Measurements from ENCODE around the gene SCAF1. TPM values are rescaled to one million over a fixed set of nuclear protein-coding genes. Genes with fewer than 3 reads are reported as not detected.

Gene SCAF1, protein sequence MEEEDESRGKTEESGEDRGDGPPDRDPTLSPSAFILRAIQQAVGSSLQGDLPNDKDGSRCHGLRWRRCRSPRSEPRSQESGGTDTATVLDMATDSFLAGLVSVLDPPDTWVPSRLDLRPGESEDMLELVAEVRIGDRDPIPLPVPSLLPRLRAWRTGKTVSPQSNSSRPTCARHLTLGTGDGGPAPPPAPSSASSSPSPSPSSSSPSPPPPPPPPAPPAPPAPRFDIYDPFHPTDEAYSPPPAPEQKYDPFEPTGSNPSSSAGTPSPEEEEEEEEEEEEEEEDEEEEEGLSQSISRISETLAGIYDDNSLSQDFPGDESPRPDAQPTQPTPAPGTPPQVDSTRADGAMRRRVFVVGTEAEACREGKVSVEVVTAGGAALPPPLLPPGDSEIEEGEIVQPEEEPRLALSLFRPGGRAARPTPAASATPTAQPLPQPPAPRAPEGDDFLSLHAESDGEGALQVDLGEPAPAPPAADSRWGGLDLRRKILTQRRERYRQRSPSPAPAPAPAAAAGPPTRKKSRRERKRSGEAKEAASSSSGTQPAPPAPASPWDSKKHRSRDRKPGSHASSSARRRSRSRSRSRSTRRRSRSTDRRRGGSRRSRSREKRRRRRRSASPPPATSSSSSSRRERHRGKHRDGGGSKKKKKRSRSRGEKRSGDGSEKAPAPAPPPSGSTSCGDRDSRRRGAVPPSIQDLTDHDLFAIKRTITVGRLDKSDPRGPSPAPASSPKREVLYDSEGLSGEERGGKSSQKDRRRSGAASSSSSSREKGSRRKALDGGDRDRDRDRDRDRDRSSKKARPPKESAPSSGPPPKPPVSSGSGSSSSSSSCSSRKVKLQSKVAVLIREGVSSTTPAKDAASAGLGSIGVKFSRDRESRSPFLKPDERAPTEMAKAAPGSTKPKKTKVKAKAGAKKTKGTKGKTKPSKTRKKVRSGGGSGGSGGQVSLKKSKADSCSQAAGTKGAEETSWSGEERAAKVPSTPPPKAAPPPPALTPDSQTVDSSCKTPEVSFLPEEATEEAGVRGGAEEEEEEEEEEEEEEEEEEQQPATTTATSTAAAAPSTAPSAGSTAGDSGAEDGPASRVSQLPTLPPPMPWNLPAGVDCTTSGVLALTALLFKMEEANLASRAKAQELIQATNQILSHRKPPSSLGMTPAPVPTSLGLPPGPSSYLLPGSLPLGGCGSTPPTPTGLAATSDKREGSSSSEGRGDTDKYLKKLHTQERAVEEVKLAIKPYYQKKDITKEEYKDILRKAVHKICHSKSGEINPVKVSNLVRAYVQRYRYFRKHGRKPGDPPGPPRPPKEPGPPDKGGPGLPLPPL
- total RNA-seq = 19.4 and 35.6 TPM in 2 replicates

DNA sequence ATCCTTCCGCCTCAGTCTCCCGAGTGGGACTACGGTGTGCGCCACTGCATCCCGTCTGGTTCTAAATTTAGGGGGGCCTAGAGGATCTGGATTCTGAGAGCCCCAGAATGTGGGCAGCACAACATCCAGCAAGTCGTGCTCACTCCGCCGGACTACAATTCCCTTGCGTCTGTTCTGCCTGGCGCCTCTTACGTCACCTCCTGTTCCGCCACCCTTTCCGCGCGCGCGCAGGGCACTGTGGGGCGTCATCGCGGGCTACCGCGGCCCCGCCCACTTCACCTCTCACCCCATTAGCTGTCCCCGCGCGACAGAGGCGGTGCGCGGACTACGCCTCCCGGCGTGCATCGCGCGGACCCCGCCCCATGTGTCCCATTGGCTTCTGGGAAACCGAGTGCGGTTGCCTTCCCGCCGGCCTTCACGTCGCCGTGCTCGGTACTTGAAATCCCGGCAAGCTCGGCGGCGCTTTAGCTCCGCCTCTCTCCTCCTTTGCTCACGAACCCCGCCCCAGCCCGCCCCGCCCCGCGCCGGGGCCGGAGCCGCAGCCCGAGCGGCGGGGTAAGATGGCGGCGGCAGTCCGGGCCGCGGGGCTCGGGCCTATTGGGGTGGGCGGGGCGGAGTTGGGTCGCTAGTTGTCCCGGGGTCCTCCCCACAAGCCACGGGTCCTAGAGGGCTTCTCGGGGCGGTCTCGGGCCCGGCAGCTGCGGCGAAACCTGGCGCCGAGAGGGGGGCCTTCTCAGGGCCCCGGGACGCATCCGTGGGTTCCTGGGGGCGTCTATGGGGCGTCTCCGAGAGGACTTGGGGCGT lies at the start of gene SCAF1:
SCAF1 (plus strand) TSS at position 522 of the 804 bp plus-strand sequence. CDS start 2,818 bp downstream, outside the sequence.

DNA sequence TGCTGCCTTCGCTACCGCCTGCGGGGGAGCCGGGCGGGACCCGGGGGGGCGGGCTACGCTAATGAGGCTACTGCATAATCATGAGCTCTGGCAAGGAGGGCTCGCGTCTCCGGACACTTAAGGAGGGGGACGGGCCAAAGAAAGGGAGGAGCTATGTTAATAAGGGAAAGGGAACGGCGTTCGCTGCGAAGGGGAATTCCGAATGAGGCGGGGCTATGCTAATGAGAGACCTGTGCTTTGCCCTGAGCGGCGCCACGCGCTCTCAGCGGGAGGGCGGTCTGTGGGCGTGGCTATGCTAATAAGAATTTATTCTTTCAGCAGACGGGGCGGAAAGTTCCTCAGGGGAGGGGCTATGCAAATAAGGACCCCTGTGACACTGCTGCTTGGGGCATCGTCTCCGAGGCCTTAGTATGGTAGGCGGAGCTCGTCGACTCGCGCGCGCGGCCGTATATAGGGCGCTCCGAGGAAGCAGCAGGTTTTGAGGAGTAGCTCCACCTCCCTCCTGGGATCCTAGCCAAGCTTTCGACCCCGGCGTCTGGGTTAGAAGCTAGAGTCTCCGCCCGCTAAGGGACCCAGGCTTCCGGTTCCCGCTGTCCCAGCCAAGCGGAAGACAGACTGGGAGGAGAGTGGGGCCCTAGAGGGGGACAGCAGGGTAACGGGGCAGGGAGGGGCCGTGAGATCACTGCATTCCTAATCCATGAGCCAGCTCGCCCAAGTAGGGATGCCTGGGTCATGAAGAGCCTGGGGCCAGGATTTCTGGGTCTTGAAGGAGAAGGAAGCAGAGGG lies 1.7 kb upstream of the SCAF1 start, which contains the start of gene RRAS:
RRAS (minus strand) TSS at position 31 of the 786 bp plus-strand sequence. CDS start 45 bp downstream, outside the sequence.

DNA sequence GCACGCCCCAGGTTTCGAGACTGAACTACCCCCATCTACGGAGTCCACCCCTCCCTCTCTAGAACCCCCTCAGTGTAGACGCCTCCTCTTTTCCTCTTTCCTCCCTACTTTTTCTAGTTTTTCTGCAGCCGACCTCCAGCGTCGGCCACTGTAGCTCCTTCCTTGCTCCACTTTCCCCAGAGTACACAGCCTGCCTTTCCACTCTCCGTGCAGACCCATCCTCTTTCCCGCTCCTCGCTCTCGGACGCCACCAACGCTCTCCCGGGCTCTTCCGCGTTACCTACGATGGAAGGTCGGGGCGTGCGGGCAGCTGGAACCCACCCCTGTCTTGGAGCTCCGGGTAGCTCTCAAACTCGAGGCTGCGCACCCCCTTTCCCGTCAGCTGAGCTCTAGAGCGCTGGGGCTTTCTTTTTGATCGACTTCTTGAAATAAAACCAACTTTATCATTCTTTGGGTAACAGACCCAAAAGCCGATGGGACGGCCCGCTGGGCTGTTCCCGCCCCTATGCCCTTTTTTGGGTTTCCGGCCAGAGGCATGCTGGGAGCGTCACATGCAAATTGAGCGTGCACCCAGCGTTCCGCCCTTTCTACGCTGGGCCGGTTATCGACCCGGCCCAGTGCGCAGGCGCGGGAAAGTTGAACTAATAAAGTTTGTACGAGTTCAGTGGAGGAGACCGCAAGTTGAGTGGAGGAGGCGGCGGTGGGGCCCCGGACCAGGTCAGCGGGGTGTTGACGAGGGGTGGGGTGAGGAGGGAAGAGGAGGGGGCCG lies 23.5 kb downstream of the SCAF1 start, which contains the start of the genes BCL2L12 and IRF3:
BCL2L12 (plus strand) TSS at position 583 of the 769 bp plus-strand sequence. CDS start 760 bp downstream, outside the sequence.
IRF3 (minus strand) TSS at position 507 of the 769 bp plus-strand sequence. CDS start 1,019 bp downstream, outside the sequence.

DNA sequence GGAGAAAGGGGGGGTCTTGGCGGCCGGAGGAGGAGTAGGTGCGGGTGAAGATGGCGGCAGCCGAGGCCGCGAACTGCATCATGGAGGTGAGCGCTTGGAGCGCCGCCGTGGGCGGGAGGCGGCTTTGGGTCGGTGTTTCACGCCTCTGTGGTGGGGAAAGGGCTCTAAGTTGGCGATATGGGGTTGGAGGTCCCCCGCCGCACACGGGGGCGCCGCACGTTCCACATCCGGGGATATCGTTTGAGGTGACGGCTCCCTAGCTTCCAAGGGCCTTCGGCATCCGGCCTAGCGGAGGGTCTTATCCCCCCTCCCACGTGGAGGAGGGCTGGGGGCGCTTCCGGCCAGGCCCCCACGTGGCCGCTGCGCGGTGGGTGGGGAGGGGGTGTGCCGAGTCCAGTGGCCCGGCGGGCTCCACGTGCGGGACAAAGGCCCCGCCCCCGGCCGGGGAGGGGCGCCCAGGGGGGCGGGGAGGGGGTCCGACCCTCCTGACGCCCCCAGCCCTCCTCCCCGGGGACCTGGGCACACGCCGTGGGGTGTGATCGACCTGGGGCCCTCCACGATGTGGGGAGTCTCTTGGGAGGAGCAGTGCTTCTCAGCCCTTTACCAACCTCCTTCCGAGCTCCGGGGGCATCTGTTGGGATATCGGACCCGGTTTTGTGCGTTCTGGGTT lies 35.4 kb downstream of the SCAF1 start, which contains the start of gene PRMT1:
PRMT1 (plus strand) TSS at position 41 of the 670 bp plus-strand sequence; CDS start at position 51, 10 bp downstream.

DNA sequence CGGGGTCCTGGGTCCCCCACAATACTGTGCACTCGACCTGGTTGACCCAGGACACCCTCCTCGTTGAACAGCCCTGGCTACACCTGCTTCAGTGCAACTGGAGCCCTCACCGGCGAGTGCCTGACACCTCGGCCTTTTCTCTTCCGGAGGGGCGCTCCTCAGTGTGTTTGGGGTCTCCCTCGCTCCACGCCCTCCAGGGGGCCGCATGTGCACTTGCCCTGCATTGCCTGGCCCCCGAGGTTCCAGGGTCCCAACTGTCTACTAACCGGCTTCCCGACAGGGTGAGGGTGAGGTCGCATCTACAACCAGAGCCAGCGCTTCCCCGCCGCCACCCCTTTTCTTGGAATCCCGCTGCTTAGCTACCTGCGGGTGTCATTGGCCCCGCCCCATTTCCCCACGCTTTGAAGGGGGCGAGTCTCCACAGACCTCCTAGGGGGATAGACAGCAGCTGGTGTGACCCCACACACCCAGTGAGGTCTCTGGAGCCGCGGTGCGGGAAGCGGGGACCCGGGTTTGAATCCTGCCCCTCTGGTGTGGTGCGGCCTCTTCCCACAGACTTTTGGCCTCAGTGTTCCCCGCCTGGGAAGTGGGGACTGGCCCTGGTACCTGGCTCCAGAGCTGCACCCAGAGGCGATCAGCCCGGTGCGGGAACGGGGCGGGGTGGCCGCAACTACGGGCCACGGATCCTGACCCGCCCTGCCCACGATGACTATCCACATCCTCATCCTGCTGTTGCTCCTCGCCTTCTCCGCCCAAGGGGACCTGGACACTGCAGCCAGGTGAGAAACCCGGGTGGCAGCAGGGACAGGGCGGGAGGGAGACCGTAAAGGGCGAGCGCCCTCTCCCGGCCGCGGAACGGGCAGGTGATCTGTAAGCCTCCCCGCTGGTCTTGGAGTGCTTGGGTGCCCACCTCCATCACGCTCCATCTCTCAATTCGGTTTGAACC lies 47.4 kb downstream of the SCAF1 start, which contains the start of gene ADM5:
ADM5 (plus strand) TSS at position 462 of the 946 bp plus-strand sequence; CDS start at position 706, 244 bp downstream.

DNA sequence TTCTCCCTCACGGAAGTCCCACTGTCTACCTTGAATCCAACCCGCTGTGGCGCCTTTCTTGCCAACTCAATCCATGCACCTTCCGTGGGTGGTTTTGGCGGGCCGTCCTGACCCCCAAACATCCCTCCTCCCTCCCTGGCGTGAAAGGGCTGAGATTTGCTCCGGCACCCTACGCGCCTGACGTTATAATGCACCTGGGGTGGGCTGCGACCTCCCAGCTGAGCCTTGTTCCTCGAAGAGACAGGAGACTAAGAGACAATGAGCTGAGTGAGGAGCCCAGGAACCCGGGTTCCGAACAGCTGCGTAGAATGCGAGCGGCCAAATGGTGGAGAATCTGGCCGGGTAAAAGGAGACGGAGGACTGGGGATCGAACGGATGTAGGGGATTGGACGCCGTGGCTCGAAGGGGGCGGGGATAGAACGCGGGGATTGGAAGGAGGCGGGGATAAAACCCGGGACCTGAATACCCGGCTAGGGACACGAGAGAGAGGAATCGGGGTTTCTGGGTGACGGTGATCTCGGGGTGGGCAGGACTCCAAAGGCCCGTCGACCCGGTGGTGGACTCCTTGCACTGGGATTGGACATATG lies 48.7 kb downstream of the SCAF1 start, which contains the start of gene CPT1C:
CPT1C (plus strand) TSS at position 461 of the 587 bp plus-strand sequence. CDS start 1,137 bp downstream, outside the sequence.

Small RNAs within 50 kb of the gene (small RNA-seq; reads per million reads assigned to genes)
- 0.13 reads per million for gene MIR5088

Other genes starting within 250 kb of the SCAF1 start
- not detected in 2 replicates for gene PTH2, start 218.8 kb upstream of the SCAF1 start, total RNA-seq
- not detected in 2 replicates for gene GFY, start 216.8 kb upstream of the SCAF1 start, total RNA-seq
- gene SLC17A7, start 200.7 kb upstream of the SCAF1 start, total RNA-seq = not detected in 2 replicates
- gene PIH1D1, start 190.4 kb upstream of the SCAF1 start, total RNA-seq = 98.8 and 111 TPM in 2 replicates
- gene ALDH16A1, start 189.0 kb upstream of the SCAF1 start, total RNA-seq = 34.9 and 38.8 TPM in 2 replicates
- 1.7 and 3.3 TPM in 2 replicates for gene FLT3LG, start 168.0 kb upstream of the SCAF1 start, total RNA-seq
- 2,277 and 3,319 TPM in 2 replicates for gene RPL13A, start 154.6 kb upstream of the SCAF1 start, total RNA-seq
- gene RPS11, start 145.8 kb upstream of the SCAF1 start, total RNA-seq = 3,071 and 4,093 TPM in 2 replicates
- gene FCGRT, start 129.5 kb upstream of the SCAF1 start, total RNA-seq = 88.0 and 140 TPM in 2 replicates
- 20.3 and 62.4 TPM in 2 replicates for gene RCN3, start 114.2 kb upstream of the SCAF1 start, total RNA-seq
- 171 and 222 TPM in 2 replicates for gene NOSIP, start 61.7 kb upstream of the SCAF1 start, total RNA-seq
- gene PRRG2, start 60.9 kb upstream of the SCAF1 start, total RNA-seq = 6.5 and 8.5 TPM in 2 replicates
- 5.3 and 5.9 TPM in 2 replicates for gene PRR12, start 51.0 kb upstream of the SCAF1 start, total RNA-seq
- 30.6 and 65.3 TPM in 2 replicates for gene RRAS, start 2.1 kb upstream of the SCAF1 start, total RNA-seq
- 38.5 and 43.2 TPM in 2 replicates for gene IRF3, start 23.6 kb downstream of the SCAF1 start, total RNA-seq
- gene BCL2L12, start 23.7 kb downstream of the SCAF1 start, total RNA-seq = 9.4 and 9.5 TPM in 2 replicates
- gene PRMT1, start 35.1 kb downstream of the SCAF1 start, total RNA-seq = 388 and 419 TPM in 2 replicates
- 0.98 and 1.9 TPM in 2 replicates for gene ADM5, start 47.4 kb downstream of the SCAF1 start, total RNA-seq
- gene CPT1C, start 48.9 kb downstream of the SCAF1 start, total RNA-seq = 22.9 and 25.0 TPM in 2 replicates
- gene TSKS, start 121.1 kb downstream of the SCAF1 start, total RNA-seq = not detected in 2 replicates
- gene AP2A1, start 124.8 kb downstream of the SCAF1 start, total RNA-seq = 103 and 114 TPM in 2 replicates
- gene FUZ, start 171.1 kb downstream of the SCAF1 start, total RNA-seq = 12.3 and 16.7 TPM in 2 replicates
- 27.0 and 28.1 TPM in 2 replicates for gene MED25, start 176.1 kb downstream of the SCAF1 start, total RNA-seq
- gene PTOV1, start 208.9 kb downstream of the SCAF1 start, total RNA-seq = 43.8 and 78.1 TPM in 2 replicates
- 51.5 and 58.5 TPM in 2 replicates for gene PNKP, start 225.4 kb downstream of the SCAF1 start, total RNA-seq
- 11.8 and 12.1 TPM in 2 replicates for gene AKT1S1, start 235.1 kb downstream of the SCAF1 start, total RNA-seq
- gene TBC1D17, start 235.5 kb downstream of the SCAF1 start, total RNA-seq = 12.8 and 15.4 TPM in 2 replicates

Data from vein endothelial cell (primary cell).